Activated naive CD4-positive, alpha-beta T cell treated with anti-CD3 and anti-CD28 coated beads, Interleukin-2, amount 10 ng/mL, durations not matched to agents 7 days and 5 days (primary cell): ENCODE measurements around the gene MAP3K19.
"Not testable (repeated sequence)": the region's sequence is repeated elsewhere in the genome, so short reads cannot be mapped to it uniquely, and the experiment has no call there.

Experiments used
- CTCF ChIA-PET: fragments of 350-600 bp; sonication (Branson Sonifier 250); formaldehyde crosslinking; loops from one replicate; lab custom pipeline; 2021; ENCODE audit warnings: antibody characterized with exemption; lab: Charles Lee
- DNase-seq: peaks from one replicate; pipeline ENCODE4 v3.0.0-alpha.2; 2020
- H3K27ac Mint-ChIP-seq: one replicate; pipeline ENCODE4 v1.8.0; 2021; ENCODE audit warnings: mild to moderate bottlenecking, moderate library complexity, mixed read lengths
- H3K27me3 Mint-ChIP-seq: one replicate; pipeline ENCODE4 v1.8.0; 2021; ENCODE audit warnings: mild to moderate bottlenecking, mixed read lengths
- H3K36me3 Mint-ChIP-seq: one replicate; pipeline ENCODE4 v1.8.0; 2021; ENCODE audit warnings: mixed read lengths
- H3K4me1 Mint-ChIP-seq: one replicate; pipeline ENCODE4 v1.8.0; 2021; ENCODE audit warnings: mixed read lengths
- H3K4me3 Mint-ChIP-seq: one replicate; pipeline ENCODE4 v1.8.0; 2021; ENCODE audit warnings: mild to moderate bottlenecking, moderate library complexity, mixed read lengths
- H3K9me3 Mint-ChIP-seq: one replicate; pipeline ENCODE4 v1.8.0; 2021; ENCODE audit warnings: mixed read lengths

The MAP3K19 gene

GRCh38 chr2:135033216-135033615 lies 14.0 kb downstream of the MAP3K19 start:
- H3K4me3 Mint-ChIP-seq, CTCF ChIA-PET, H3K4me1 Mint-ChIP-seq, H3K36me3 Mint-ChIP-seq, H3K27me3 Mint-ChIP-seq, H3K9me3 Mint-ChIP-seq, DNase-seq, H3K27ac Mint-ChIP-seq: not testable (repeated sequence)

DNA sequence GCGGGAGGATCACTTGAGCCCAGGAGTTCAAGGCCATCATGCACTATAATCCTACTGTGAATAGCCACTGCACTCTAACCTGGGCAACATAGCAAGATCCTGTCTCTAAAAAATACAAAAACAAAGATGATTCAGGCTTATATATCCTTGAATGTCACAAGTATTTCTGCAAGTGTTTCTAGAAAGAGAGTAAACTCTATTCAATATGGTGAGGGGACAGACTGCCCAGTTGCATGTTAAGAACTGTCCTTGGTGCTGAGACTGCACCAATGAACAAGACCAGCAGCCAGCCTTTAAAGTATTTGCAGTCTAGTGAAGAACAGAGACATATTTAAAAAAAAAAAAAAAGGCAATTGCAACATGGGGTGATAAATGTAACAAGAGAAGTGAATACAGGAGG lies 16.4 kb downstream of the MAP3K19 start:
- CTCF ChIA-PET = no interaction called here
- Mint-ChIP-seq H3K4me3 (no peak overlapping the region), H3K27ac (no peak overlapping the region), H3K9me3 (peaks cover 5% of the 10 kb centered on the region), H3K4me1 (no peaks in the 10 kb centered on the region), H3K27me3 (peaks cover 6% of the 10 kb centered on the region), H3K36me3 (no peaks in the 10 kb centered on the region)
- no peak for DNase-seq

GRCh38 chr2:135029481-135030134 lies 17.6 kb downstream of the MAP3K19 start:
- CTCF ChIA-PET = no interaction called here
- H3K27ac Mint-ChIP-seq = no peak overlapping the region
- H3K4me1 Mint-ChIP-seq = no peaks in the 10 kb centered on the region
- no peak overlapping the region for H3K4me3 Mint-ChIP-seq
- peaks cover 6% of the 10 kb centered on the region for H3K27me3 Mint-ChIP-seq
- DNase-seq = no peak
- no peaks in the 10 kb centered on the region for H3K36me3 Mint-ChIP-seq
- H3K9me3 Mint-ChIP-seq = peaks cover 5% of the 10 kb centered on the region

GRCh38 chr2:135023886-135024485 lies 23.3 kb downstream of the MAP3K19 start:
- CTCF ChIA-PET = interaction anchor here (0.7 to 1.2 kb wide), 2 partner anchors 14 to 20 kb away, joined by 3 read pairs; no protein-coding TSS in a partner anchor
- Mint-ChIP-seq H3K4me3 (no peak overlapping the region), H3K36me3 (no peaks in the 10 kb centered on the region), H3K4me1 (no peaks in the 10 kb centered on the region), H3K27ac (no peak overlapping the region), H3K27me3 (peaks cover 6% of the 10 kb centered on the region), H3K9me3 (peaks cover 8% of the 10 kb centered on the region)
- no peak for DNase-seq

- peaks cover 8% of the 10 kb centered on the region for H3K9me3 Mint-ChIP-seq
- H3K27me3 Mint-ChIP-seq = peaks cover 6% of the 10 kb centered on the region
- no peaks in the 10 kb centered on the region for H3K4me1 Mint-ChIP-seq
- DNase-seq = no peak
- CTCF ChIA-PET = interaction anchor here (0.7 to 1.2 kb wide), 2 partner anchors 13 to 19 kb away, joined by 3 read pairs; no protein-coding TSS in a partner anchor
- no peaks in the 10 kb centered on the region for H3K36me3 Mint-ChIP-seq
- no peak overlapping the region for H3K4me3 Mint-ChIP-seq
- no peak overlapping the region for H3K27ac Mint-ChIP-seq
Measured at GRCh38 chr2:135022952-135023880, 24.0 kb downstream of the MAP3K19 start.

- Mint-ChIP-seq H3K27ac (no peak overlapping the region), H3K9me3 (peaks cover 8% of the 10 kb centered on the region), H3K4me1 (no peaks in the 10 kb centered on the region), H3K4me3 (no peak overlapping the region), H3K36me3 (no peaks in the 10 kb centered on the region), H3K27me3 (no peaks in the 10 kb centered on the region)
- no peak for DNase-seq
- CTCF ChIA-PET = interaction anchor here (0.9 kb wide), 1 partner anchor 218 kb away, joined by 3 read pairs; no protein-coding TSS in a partner anchor
Measured at GRCh38 chr2:135021618-135022017, 25.6 kb downstream of the MAP3K19 start.

DNA sequence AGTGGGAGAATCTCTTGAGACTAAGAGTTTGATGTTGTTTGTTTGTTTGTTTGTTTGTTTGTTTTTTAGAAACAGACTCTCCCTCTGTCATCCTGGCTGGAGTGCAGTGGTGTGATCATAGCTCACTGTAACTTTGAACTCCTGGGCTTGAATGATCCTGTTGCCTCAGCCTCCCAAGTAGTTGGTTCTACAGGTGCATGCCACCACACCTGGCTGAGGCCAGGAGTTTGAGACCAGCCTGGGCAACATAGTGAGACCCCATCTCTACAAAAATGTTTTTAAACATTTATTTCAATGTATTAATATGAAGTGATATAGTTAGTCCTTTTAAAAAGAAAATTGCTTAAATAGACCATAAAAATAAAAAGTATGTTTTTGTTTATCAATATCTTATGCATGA lies 35.6 kb downstream of the MAP3K19 start:
- H3K27ac Mint-ChIP-seq = no peak overlapping the region
- peaks cover 5% of the 10 kb centered on the region for H3K9me3 Mint-ChIP-seq
- H3K4me1 Mint-ChIP-seq = no peaks in the 10 kb centered on the region
- H3K36me3 Mint-ChIP-seq = no peaks in the 10 kb centered on the region
- DNase-seq = no peak
- H3K4me3 Mint-ChIP-seq = no peak overlapping the region
- H3K27me3 Mint-ChIP-seq = peaks cover 3% of the 10 kb centered on the region
- CTCF ChIA-PET = no interaction called here

- H3K27me3 Mint-ChIP-seq = peaks cover 5% of the 10 kb centered on the region
- H3K9me3 Mint-ChIP-seq = no peaks in the 10 kb centered on the region
- no peak for DNase-seq
- no peak overlapping the region for H3K4me3 Mint-ChIP-seq
- H3K36me3 Mint-ChIP-seq = no peaks in the 10 kb centered on the region
- CTCF ChIA-PET = interaction anchor here (0.6 to 1.7 kb wide), 3 partner anchors 14 to 699 kb away, joined by 3 to 6 read pairs (median 3); no protein-coding TSS in a partner anchor
- H3K27ac Mint-ChIP-seq = no peak overlapping the region
- H3K4me1 Mint-ChIP-seq = no peaks in the 10 kb centered on the region
Measured at GRCh38 chr2:135010200-135010942, 36.9 kb downstream of the MAP3K19 start.

DNA sequence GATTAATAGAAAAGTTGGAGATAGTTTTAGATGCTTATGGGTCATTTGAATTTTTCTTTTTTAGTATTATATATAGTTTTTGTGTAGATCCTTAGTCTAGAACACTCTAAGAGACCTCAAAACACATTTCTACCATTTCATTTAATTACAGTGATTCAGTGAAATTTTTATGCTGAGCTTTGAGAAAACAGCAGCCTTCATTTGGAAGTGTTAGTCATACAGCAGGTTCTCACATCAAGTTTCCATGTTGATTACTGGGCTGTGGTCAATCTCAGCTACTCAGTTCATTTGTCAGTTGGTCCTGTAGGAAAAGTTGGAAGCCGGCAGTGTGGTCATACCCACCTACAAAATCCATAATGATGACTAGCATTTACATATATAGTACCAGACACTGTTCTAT lies 37.9 kb downstream of the MAP3K19 start:
- no peaks in the 10 kb centered on the region for H3K36me3 Mint-ChIP-seq
- H3K27me3 Mint-ChIP-seq = peaks cover 11% of the 10 kb centered on the region
- H3K4me1 Mint-ChIP-seq = peaks cover under 1% of the 10 kb centered on the region
- no peak overlapping the region for H3K4me3 Mint-ChIP-seq
- CTCF ChIA-PET = interaction anchor here (1.4 to 1.7 kb wide), 3 partner anchors 17 to 700 kb away, joined by 3 to 6 read pairs (median 3); no protein-coding TSS in a partner anchor
- no peaks in the 10 kb centered on the region for H3K9me3 Mint-ChIP-seq
- no peak overlapping the region for H3K27ac Mint-ChIP-seq
- DNase-seq = no peak

GRCh38 chr2:135005753-135006152 lies 41.5 kb downstream of the MAP3K19 start:
- H3K9me3 Mint-ChIP-seq = no peaks in the 10 kb centered on the region
- no peak overlapping the region for H3K4me3 Mint-ChIP-seq
- CTCF ChIA-PET = interaction anchor here (0.6 to 4.7 kb wide), 3 partner anchors 364 to 1378 kb away, joined by 3 to 56 read pairs (median 3); no protein-coding TSS in a partner anchor
- H3K27ac Mint-ChIP-seq = no peak overlapping the region
- H3K36me3 Mint-ChIP-seq = no peaks in the 10 kb centered on the region
- H3K4me1 Mint-ChIP-seq = peaks cover 3% of the 10 kb centered on the region
- H3K27me3 Mint-ChIP-seq = peaks cover 14% of the 10 kb centered on the region
- DNase-seq = no peak

GRCh38 chr2:135004005-135004746 lies 43.1 kb downstream of the MAP3K19 start:
- Mint-ChIP-seq H3K27ac (no peak overlapping the region), H3K4me3 (no peak overlapping the region), H3K9me3 (no peaks in the 10 kb centered on the region), H3K36me3 (no peaks in the 10 kb centered on the region), H3K27me3 (peaks cover 14% of the 10 kb centered on the region), H3K4me1 (peaks cover 3% of the 10 kb centered on the region)
- DNase-seq = peak; percentile 77
- CTCF ChIA-PET = interaction anchor here (0.6 to 4.7 kb wide), 28 partner anchors 9 to 1380 kb away, joined by 3 to 56 read pairs (median 4); partner anchors contain the start of genes R3HDM1, RAB3GAP1 and ZRANB3

DNA sequence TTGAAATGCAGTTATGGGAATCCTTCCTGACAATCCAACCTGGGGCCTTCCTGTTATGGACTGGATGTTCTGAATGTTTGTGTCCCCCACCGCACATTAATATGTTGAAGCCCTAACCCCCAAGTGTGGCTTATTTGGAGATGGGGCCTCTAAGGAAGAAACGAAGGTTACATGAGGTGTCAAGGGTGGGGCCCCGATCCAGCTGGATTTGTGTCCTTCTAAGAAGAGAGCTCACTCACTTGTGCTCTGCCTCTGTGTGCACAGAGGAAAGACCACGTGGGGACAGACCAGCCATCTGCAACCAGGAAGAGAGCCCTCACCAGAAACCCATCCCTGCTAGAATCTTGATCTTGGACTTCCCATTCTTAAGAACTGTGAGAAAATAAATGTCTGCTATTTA lies 44.4 kb downstream of the MAP3K19 start:
- CTCF ChIA-PET = interaction anchor here (0.6 to 4.7 kb wide), 6 partner anchors 257 to 795 kb away, joined by 3 to 56 read pairs (median 6); partner anchors contain the start of genes R3HDM1 and ZRANB3
- Mint-ChIP-seq H3K36me3 (no peaks in the 10 kb centered on the region), H3K4me3 (no peak overlapping the region), H3K27me3 (peaks cover 18% of the 10 kb centered on the region), H3K4me1 (peaks cover 3% of the 10 kb centered on the region), H3K9me3 (no peaks in the 10 kb centered on the region), H3K27ac (no peak overlapping the region)
- no peak for DNase-seq

- H3K36me3 Mint-ChIP-seq = no peaks in the 10 kb centered on the region
- no peak overlapping the region for H3K4me3 Mint-ChIP-seq
- DNase-seq = no peak
- no peak overlapping the region for H3K27ac Mint-ChIP-seq
- CTCF ChIA-PET = no interaction called here
- peaks cover 3% of the 10 kb centered on the region for H3K4me1 Mint-ChIP-seq
- no peaks in the 10 kb centered on the region for H3K9me3 Mint-ChIP-seq
- peaks cover 9% of the 10 kb centered on the region for H3K27me3 Mint-ChIP-seq
Measured at GRCh38 chr2:134999521-134999920, 47.7 kb downstream of the MAP3K19 start.
